Myocyte (in vitro differentiated cells): ENCODE results near the gene ARAP1. TPM values are rescaled to one million over a fixed set of nuclear protein-coding genes. Genes with fewer than 3 reads are reported as not detected.

Experiments used
- DNase-seq: peaks from one replicate; pipeline ENCODE4 v3.0.0-alpha.2; 2012; ENCODE audit warnings: low read depth
- total RNA-seq: library from RNA; depleted of rRNA; stranded (reverse); fragments of >200 nt; gene quantifications from 2 replicates; pipeline ENCODE4 v1.2.3, GENCODE V29; 2014

The ARAP1 gene
- total RNA-seq, 1 donor from 2014 or later, result 62.2 TPM

DNA sequence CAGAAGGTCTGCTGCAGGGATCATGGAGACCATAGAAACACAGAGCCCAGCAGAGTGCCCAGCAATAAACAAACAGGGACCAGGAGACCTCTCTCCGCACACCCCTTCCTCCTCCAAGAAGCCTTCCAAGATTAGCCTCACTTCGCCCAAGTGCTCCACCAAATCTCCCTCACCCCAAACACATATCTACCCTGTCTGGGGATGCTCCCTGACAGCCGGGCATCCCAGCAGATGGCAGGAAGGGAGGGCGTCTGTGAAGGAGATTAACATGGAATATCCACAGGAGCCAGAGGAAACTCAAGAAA is 26.5 kb downstream of the ARAP1 start:
- DNase-seq, result no peak

DNA sequence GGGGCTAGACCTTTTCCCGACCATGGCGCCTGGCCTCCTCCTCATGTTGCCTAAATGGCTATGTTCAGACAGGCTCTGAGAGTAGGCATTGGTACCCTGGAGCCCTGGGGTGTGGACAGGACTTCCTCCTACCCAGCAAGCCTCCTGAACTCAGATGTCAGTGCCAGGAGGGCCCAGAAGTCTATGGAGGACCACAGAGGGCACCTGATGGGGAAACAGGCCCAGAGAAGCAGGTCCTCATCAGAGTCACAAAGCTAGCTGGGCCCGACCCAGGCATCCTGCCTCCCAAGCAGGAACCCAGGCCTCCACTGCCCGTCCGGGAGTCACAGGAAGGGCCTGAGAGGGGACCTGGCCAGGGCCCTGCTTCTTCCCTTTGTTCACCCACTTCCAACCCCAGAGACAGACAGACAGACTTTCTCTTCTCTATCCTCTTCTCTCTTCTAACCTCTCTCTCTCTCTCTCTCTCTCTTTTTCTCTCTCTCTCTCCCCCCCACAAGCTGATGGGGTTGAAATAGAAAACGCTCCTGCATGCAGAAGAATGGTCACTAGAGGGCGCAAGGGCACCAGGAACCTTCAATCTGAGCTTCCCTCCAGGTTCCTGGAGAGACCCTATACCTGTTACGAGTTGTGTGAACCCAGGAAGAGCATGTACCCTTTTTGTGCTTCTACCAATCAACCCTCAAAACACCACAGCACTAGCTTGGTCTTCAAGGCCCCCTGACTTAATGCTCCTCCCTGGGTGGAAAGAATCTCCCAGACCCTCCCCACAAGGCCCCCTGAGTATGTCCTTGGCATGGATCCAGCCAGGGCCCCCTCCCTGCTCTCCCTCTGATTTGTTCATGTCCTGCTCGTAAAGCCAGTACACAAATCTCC is 27.1 kb downstream of the ARAP1 start:
- DNase-seq, result peak; percentile 80

DNA sequence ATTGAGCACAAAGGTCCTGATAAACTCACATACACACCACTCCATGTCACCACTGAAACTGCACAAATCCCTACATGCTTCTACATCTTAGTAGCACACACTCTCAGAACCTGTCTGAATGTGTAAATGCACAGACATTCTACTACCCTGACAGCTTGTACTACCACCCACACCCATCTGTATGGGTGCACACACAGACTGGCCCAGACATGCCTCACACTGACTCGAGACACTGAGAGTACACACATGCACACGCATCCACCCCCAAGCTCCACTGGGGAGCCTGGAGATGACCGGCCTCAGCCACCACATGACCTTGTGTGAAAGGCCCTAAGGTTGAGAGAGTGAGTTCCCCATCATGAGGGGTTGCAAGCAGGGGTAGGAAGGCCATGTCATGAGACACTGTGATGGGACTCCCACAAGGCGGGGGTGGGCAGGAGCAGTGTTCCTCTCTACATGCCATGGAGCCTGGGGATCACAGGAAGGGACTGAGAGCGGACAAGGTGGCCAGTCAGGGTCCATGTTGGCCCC is 28.1 kb downstream of the ARAP1 start:
- DNase-seq, result no peak

DNA sequence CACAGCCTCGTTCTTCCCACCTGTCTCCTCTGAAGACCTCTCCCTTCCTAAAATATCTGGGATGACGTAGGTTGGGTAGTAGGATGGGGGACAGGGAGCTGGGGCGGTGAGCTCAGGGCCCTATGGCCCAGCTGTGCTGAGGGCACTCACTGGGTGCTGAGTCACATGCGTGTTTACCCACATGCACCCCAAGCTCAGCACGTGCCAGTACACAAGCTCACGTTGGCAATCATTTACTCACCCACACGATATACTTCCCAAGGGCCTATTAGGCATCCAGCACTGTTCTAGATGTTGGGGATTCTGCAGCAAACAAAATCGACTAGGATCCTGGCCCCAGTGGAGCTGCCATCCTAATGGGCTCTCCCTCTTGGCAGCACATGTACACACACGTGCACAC is 28.7 kb downstream of the ARAP1 start:
- no peak for DNase-seq

DNA sequence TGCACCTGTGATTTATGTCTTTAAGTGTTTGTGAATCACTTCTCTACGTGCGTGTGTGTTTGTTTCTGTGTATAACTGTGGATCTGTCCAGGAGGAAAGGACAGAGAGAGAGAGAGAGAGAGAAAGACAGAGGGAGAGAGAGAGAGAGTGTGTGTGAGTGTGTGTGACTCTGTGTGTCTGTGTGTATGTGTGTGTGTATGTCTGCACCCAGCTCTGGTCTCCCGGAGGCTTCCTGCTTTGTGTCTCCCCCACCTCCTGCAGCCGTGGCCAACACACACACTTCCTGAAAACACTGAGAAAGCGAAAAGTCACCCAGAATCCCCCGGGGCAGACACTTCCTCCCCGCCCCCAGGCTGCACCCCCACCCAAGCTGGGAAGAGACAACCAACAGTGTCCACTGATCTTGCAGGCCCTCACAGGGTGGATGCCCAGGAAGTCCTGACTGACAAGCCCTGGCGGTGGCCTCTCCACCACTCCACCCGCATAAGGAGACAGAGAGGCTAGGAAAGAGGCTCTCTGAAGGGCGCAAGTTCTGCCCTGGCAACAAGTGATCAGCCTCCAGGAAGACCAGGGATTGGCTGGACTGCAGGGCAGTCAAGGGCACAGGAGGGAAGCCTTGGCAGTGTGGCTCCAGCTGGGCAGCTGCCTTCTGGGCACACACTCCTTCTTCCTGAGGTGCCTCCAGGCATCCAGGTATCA is 30.0 kb downstream of the ARAP1 start:
- DNase-seq, result peak; percentile 93

DNA sequence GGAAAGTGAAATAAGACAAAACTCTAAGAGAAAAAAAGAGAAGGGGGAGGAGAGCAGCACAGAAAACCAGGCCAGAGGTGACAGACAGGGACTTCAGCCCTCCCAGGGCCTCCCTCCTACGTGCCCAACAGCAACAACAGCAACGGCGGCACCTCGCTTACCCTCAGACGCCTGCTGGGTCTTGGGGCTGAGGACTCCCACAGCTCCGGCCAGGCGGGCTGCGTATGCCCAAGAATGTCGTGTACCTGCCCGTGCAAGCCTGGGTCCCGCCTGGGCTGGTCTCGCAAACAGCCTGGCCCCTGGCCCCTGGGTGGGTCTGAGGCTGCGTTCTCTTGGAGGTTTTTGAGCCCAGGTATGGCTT is 30.5 kb downstream of the ARAP1 start:
- no peak for DNase-seq

DNA sequence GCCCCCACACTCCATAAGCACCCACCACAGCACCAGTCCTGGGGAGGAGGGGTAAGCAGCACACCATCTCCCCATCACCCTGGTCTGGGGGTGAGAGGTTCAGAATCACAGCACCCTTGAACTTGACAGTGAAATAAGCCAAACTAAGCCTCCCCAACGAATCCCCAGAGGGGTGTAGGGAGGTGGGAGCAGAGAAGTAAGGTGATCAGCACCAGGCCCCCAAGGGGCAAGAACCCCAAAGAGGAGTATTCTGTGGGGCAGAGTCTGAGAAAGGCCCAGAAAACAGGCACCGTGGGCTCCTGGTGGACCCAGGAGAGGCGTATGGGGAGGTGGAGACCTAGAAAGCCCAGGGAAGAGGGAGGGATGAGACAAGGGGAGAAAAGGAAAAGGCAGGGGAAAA is 30.9 kb downstream of the ARAP1 start:
- no peak for DNase-seq

DNA sequence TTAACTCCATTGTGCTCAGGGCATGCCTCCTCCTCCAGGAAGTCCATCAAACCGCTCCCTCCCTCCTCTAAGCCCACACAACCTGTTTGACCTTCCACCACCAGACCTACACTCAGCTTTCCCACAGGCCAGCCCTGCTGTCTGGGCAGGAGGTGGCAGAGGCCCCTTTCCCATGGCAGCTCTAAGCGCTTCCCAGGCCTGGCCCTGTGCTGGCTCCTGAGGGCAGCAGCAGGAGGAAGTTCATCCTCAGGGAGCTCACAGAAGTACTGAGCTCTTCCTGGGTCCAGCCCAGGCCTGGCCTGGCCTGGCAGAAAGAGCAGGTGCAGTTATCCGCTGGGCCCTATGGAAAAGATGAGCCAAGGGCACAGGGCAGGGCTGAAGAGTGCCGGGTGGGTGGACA is 31.4 kb downstream of the ARAP1 start:
- no peak for DNase-seq

DNA sequence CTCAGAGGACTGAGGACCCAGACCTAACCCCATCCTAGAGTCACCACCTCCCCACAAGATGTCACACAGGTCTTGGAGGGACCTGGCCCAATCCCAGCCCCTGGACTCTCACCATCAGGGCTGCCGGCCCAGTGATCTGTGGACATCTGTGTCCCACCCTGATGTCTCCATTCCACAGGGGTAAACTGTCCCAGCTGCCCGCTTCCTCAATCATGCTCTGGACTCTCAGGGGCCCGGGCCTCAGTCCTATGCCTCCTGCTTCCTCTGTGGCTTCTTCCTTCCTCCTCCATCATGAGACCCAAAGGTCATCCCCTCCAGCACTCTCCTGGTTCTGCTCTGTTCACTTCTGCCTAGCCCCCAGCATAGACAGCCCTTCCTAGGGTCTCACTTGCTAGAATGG is 32.2 kb downstream of the ARAP1 start:
- DNase-seq, result no peak

DNA sequence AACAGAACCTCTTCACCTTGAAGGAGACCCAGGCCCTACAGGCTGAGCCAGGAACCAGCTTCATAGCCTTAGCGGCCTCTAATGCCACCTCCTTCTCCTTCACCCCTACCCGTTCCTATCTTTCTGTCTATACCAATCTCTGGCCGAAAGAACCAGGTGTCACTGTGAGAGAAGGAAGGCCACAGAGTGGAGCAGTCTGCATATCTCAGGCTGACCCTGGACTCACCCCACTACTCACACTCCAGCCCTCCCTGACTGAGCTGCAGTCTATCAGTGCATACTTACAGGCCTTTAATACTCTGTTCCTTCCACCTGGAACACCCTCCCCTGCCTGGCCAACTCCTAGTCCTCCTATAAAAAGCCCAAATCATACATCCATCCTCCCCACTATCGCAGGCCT is 32.7 kb downstream of the ARAP1 start:
- DNase-seq, result no peak

DNA sequence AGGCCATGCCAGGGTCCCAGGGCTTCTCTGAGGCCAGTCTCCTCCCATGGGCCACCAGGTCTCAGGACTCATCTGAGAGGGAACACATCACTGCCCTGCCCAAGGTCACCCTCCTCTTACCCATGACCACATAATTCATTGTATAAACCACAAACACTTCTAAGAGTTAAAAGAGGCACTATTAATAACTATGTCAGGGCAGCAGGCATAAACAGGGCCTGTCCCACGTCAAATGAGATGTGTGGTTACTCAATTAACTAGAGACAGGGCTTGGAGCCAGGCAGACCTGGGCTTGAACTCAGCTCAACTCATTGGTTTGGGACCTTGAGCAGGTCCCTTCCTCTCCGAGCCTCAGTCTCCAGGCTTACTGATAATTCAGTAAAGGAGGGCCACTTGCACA is 33.1 kb downstream of the ARAP1 start:
- peak; percentile 87 for DNase-seq

DNA sequence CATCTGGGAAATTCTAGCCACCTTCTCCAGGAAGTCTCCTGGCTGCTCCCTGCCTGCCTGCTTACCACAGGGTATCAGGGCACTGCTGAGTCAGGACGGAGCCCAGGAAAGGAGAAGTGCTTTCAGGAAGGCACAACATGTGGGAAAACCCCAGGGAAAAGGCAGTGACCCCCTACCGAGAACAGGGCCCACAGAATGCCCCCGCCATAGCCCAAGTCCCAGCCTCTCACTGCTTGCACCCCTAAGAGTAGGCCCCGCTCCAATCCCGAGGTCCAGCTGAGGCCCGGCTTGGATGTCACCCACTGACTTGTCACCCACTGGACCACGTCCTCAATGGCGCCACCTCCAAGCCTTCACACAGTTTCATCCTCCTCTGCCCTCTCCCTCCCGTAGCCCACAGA is 34.1 kb downstream of the ARAP1 start:
- DNase-seq, result no peak

DNA sequence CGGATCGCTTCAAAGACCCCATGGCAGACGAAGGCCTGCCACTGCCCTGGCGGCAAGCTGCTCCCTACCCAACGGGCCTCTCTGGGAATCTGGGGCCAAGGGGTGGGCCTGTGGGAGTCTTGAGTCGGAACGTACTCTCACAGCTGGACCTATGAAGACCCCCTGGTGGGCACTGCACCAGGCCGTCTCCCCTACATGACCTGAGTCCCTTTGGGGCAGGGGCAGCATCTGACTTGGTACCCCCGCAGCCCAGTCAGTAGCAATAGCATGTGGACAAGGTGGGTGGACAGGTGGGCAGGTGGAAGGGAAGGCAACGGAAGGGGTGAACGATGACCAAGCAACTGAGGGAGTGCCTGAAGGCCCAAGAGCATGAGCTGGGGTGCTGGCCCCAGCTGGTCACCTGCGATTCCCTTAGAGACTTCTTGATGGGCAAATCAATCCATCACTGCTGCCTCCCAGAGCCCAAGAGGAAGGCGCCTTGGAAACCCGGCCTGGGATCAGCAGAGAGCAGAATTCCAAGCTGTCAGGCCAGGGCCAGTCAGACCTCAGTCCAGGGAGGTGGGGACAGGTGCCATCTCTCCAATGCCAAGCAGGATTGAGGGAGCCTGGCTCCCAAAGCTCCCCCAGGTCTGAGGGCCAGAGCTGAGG is 35.3 kb downstream of the ARAP1 start:
- no peak for DNase-seq

DNA sequence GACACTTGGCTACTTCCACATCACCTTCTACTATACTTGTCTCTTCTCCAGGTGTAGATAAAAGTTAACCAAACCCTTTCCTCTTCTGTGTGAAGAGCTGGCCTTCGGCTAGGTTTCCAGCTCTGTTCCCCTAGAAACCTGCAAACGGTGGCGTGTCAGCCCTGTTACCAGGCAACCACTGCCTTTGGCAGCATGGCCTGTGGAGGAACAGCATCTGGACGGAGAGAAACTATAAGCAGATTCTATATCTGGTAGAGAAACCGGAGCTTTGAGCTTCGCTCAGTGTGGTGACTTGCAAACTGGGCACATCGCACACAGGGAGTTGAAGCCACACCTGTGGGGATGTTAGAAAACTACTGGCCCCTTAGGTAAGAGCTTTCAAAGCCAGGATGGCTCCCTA is 35.9 kb downstream of the ARAP1 start:
- no peak for DNase-seq

DNA sequence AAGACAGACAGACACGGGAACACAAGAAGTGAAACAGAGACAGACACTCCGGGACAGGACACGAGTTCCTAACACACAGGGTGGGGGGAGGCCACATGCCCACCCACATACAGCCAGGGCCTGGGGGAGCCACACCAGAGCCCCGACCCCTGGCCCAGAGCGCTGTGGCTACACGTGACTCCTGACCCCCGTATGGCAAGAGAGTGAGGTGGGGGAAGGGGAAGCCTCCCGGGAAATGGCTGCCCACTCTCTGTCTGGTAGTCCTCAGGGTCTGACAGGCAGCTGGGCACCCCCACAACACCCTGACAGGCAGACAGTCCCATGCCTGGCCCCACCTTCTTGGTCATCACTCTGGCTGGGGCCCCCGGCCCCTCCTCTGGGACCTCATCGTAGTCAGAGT is 39.4 kb downstream of the ARAP1 start:
- no peak for DNase-seq

DNA sequence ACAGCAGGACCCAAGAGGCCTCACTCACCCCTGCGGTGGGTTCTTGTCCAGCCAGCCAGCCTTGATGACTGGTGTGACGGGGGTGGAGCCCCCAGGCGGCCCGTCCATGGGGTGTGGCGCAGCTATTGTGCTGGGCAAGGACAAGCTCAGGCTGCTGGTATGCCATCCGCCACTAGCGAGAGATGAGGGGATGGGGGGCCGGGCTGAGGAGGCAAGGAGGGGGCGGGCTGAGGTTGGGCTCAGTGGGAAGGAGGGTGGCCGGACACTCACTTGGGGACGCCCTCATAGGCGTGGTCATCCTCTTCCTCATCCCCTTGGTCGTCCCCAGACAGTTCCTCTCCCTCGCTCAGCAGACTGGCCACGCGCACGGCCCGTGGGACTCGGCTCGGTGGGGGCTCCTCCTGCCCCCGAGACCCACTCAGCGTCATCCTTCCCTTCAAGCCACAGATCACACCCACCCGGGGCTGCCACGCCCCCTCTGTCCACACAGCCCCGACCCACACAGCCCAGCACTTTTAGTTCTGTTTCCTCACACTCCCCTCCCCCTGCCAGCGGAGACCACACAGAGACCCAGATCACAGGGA is 39.9 kb downstream of the ARAP1 start:
- DNase-seq, result no peak

DNA sequence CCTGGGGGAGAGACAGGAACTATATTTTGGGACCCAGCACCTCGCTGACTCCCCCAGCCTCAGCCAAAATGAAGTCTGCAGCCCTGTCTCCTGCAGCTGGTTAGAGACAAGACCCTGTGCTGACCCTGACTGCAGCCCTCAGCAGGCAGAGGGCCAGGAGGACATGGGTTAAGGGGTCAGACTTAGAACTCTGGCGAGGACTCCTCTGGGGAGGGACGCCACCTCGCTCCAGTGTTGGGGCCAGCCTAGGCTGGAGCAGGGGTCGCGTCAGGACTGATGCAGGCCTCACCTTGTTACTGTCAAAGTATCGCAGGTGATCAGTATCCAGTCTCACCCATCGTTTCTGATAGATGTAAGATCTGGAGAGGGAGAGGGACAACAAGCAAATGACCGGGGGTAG is 41.1 kb downstream of the ARAP1 start:
- DNase-seq, result no peak

DNA sequence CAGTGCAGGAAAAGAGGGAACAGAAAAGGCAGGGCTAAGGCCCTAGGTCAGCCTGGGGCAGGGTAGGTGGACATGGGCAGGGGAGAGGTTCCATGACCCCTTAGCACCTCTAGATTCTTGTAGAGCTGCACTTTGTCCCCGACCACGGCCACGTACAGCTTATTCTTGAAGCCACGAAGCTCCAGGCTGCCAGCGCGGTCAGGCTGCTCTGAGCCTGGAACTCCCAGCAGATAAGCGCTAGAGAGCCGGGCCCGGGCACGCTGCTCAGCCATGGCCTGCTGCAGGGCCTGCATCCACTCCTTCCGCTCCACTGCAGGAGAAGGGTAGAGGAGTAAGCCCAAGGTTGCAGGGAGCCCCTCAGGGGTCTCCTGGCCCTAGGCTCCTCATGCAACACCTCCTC is 41.9 kb downstream of the ARAP1 start:
- DNase-seq, result no peak

DNA sequence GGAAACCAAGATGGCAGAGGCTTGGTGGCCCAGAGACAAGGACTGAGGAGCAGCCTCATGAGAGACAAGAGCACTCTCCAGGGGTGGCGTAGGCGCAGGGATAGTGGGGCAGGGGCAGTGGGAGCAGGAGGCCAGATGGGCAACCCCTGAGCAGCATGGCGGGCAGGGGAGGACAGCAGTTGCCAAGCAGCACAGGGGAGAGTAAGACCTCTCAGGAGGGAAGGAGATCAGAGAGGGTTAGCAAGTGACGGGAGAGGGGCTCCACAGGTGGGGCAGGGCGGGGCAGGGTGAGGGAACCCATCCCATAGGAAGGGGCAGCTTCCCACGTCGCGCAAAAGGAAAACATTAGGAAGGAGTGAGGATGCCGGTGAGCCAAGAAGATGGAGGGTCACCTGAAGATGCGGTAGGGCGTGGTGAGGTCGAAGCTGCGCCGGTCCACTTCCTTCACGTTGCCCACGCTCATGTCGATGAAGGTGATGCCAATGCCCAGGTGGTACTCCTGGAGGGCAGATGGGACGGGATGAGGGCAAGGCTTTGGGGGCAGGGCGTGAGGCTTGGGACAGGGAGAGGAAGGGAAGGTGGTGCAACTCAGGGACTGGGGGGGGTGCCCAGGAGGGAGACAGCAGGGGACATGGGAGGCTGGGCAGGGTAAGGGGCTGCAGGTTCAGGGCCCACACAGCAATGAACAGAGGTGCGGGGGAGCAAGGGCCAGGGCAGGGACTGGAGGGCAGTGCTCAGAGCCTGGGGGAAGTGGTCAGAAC is 42.5 kb downstream of the ARAP1 start:
- DNase-seq, result no peak

DNA sequence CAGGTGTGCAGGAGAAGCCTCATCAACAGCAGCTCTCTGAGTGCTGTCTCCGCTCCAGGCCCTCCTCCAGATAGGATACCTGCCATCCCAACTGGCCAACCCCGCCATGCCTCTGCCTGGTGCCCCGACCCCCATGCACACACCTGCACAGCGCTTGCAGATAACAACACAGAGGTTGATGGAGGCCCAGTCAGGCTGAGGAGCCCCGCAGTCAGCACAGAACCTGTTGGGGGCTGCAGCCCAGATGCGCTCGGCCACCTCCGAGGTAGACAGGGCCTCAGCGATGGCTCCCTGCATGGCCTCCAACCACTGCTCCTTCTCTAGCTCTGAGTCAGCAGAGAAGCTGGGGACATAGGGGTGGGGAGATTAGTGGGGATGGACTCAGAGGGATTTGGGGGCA is 45.2 kb downstream of the ARAP1 start:
- no peak for DNase-seq

DNA sequence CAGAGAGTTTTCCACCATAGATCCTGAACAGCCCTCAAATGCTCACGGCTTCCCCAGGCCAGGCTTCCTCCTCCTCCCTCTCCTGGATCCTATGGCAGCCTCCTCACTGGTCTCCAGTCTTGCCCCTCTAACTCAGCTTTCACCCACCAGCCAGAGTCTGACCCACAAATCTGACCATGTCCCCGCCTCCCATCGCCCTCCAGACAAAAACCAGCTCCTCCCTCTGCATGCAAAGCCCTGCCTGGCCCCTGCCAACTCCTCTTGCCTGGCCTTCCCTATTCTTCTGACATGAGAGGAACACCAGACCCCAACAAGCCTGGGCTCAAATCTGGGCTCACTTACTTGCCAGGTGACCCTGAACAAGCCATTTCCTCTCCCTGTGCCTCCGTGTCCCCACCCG is 45.6 kb downstream of the ARAP1 start:
- no peak for DNase-seq
